Liver (tissue), 3 donors: ENCODE results near the gene RNU1-2.

Source experiments
- CTCF ChIP-seq: fragments of 150-350 bp; IDR thresholded peaks from 2 replicates; pipeline ENCODE4 v1.5.1; 2017; ENCODE audit warnings: improper control_type of control experiment, low read depth, low read length; ENCODE audit not compliant: missing input control
- EGR1 ChIP-seq, 2 donors: IDR thresholded peaks; 2 replicates each; pipeline ENCODE4 v1.6.1; 2016 to 2018; ENCODE audit warnings: antibody characterized with exemption in 2 of 2, low read depth in 2 of 2
- HNF4A ChIP-seq, 2 donors: conservative IDR thresholded peaks; 2 replicates each; pipeline ENCODE4 v1.6.1; 2016; ENCODE audit warnings: antibody characterized with exemption in 2 of 2, mild to moderate bottlenecking in 2 of 2
- JUND ChIP-seq, 2 donors: IDR thresholded peaks; 2 replicates each; pipeline ENCODE4 v1.6.1; 2016; ENCODE audit warnings: antibody characterized with exemption in 2 of 2
- RAD21 ChIP-seq, 2 donors: IDR thresholded peaks; 2 replicates each; pipeline ENCODE4 v1.6.1; 2016; ENCODE audit warnings: antibody characterized with exemption in 2 of 2, mild to moderate bottlenecking in 2 of 2
- donor health status: healthy.
- donor health status: healthy.

- no peak for TF ChIP-seq CTCF
- no peak for TF ChIP-seq HNF4A (conservative IDR thresholded peaks at IDR 0.05)
- TF ChIP-seq EGR1 (IDR thresholded peaks at IDR 0.05; ENCODE audit: low read depth in 2 of 2): no peak
- TF ChIP-seq JUND (IDR thresholded peaks at IDR 0.05): no peak
- no peak for TF ChIP-seq RAD21 (IDR thresholded peaks at IDR 0.05)
Observed at GRCh38 chr1:16926491-16927073, 30.8 kb downstream of the RNU1-2 start.
